IMR-90 (cell line): ENCODE data around the gene SLC6A20. TPM values are rescaled to one million over a fixed set of nuclear protein-coding genes. Genes with fewer than 3 reads are reported as not detected.

Experiments
- ATAC-seq: fragments of 200-7000 bp; cut with Tn5 transposase; 2 replicates; pipeline ENCODE4 v1.9.1; 2020; ENCODE audit warnings: low read depth, mild to moderate bottlenecking, moderate library complexity
- BruUV-seq: library from RNA; stranded (reverse); fragments of 400-500 nt; replicated peaks from 2 replicates; lab custom pipeline; 2021; lab: Mats Ljungman, UMichigan
- CTCF ChIA-PET: fragments of 300-600 bp; formaldehyde crosslinking; extraction: SDS; loops from one replicate; lab custom pipeline; 2021; ENCODE audit warnings: antibody characterized with exemption; lab: Yijun Ruan, JAX
- POLR2A ChIA-PET: fragments of 300-600 bp; sonication (Branson Sonifier 250); formaldehyde crosslinking; loops from one replicate; lab custom pipeline; 2022; ENCODE audit warnings: antibody characterized with exemption; ENCODE audit not compliant: unreplicated experiment; lab: Charles Lee
- DNase-seq: peaks from one replicate; pipeline ENCODE4 v3.0.0; 2013
- H2AFZ ChIP-seq: replicated peaks from 2 replicates; pipeline ENCODE3; 2013; ENCODE audit warnings: low read length, mild to moderate bottlenecking; ENCODE audit not compliant: poor library complexity
- H2AK5ac ChIP-seq: 2 replicates; pipeline ENCODE4 v1.6.1; 2013; ENCODE audit warnings: low read depth, low read length, inconsistent platforms
- H2AK9ac ChIP-seq: replicated peaks from 2 replicates; pipeline ENCODE3; 2013; ENCODE audit warnings: mild to moderate bottlenecking, low read depth, low read length, moderate library complexity; ENCODE audit not compliant: poor library complexity
- H2BK120ac ChIP-seq: 2 replicates; pipeline ENCODE4 v1.6.1; 2013; ENCODE audit warnings: low read depth, low read length, inconsistent platforms
- H2BK15ac ChIP-seq: 3 replicates; pipeline ENCODE4 v1.6.1; 2013; ENCODE audit warnings: low read depth, low read length, inconsistent platforms
- H2BK20ac ChIP-seq: 2 replicates; pipeline ENCODE4 v1.6.1; 2013; ENCODE audit warnings: low read depth, mild to moderate bottlenecking, inconsistent platforms, low read length, moderate library complexity
- H2BK5ac ChIP-seq: 2 replicates; pipeline ENCODE4 v1.6.1; 2013; ENCODE audit warnings: mild to moderate bottlenecking, low read depth, low read length, inconsistent platforms; ENCODE audit not compliant: poor library complexity, severe bottlenecking
- H3K14ac ChIP-seq: replicated peaks from 2 replicates; pipeline ENCODE4 v1.6.1; 2013; ENCODE audit warnings: low read depth, low read length, inconsistent platforms
- H3K18ac ChIP-seq: 2 replicates; pipeline ENCODE4 v1.6.1; 2013; ENCODE audit warnings: low read depth, low read length, control low read depth
- H3K23ac ChIP-seq: 2 replicates; pipeline ENCODE4 v1.6.1; 2013; ENCODE audit warnings: low read depth, low read length, inconsistent platforms
- H3K27ac ChIP-seq: 2 replicates; pipeline ENCODE4 v1.5.1; 2013; ENCODE audit warnings: mild to moderate bottlenecking, control low read depth, low read length; ENCODE audit not compliant: insufficient read depth
- H3K27me3 ChIP-seq: 2 replicates; pipeline ENCODE4 v1.6.1; 2013; ENCODE audit warnings: low read length; ENCODE audit not compliant: control insufficient read depth, insufficient read depth
- H3K36me3 ChIP-seq: 2 replicates; pipeline ENCODE4 v1.6.1; 2013; ENCODE audit warnings: low read length, mixed read lengths; ENCODE audit not compliant: control insufficient read depth, insufficient read depth
- H3K4ac ChIP-seq: 2 replicates; pipeline ENCODE4 v1.6.1; 2013; ENCODE audit warnings: low read depth, low read length, inconsistent platforms
- H3K4me1 ChIP-seq: 2 replicates; pipeline ENCODE4 v1.6.1; 2013; ENCODE audit warnings: low read length, mixed read lengths; ENCODE audit not compliant: control insufficient read depth, insufficient read depth
- H3K4me2 ChIP-seq: 2 replicates; pipeline ENCODE4 v1.6.1; 2013; ENCODE audit warnings: low read depth, mild to moderate bottlenecking, control low read depth, low read length, moderate library complexity
- H3K4me3 ChIP-seq: 2 replicates; pipeline ENCODE4 v1.5.1; 2013; ENCODE audit warnings: low read depth, mild to moderate bottlenecking, control low read depth, low read length, moderate library complexity; ENCODE audit not compliant: insufficient read depth
- H3K56ac ChIP-seq: 2 replicates; pipeline ENCODE4 v1.6.1; 2013; ENCODE audit warnings: low read length, inconsistent platforms; ENCODE audit not compliant: insufficient read depth; ENCODE audit errors: extremely low read depth
- H3K79me1 ChIP-seq, 2 experiments: 2 replicates each; pipeline ENCODE4 v1.6.1; 2013; ENCODE audit warnings: low read length in 2 of 2, inconsistent platforms in 1 of 2, low read depth in 1 of 2
- H3K9ac ChIP-seq: 2 replicates; pipeline ENCODE4 v1.6.1; 2013; ENCODE audit warnings: low read depth, low read length, control low read depth
- H3K9me1 ChIP-seq: 2 replicates; pipeline ENCODE4 v1.6.1; 2013; ENCODE audit warnings: low read length, inconsistent platforms; ENCODE audit not compliant: insufficient read depth
- H3K9me3 ChIP-seq: 2 replicates; pipeline ENCODE4 v1.6.1; 2013; ENCODE audit warnings: low read length; ENCODE audit not compliant: control insufficient read depth, insufficient read depth
- H4K20me1 ChIP-seq: 2 replicates; pipeline ENCODE4 v1.6.1; 2013; ENCODE audit warnings: low read length, inconsistent platforms; ENCODE audit not compliant: insufficient read depth
- H4K5ac ChIP-seq: 2 replicates; pipeline ENCODE4 v1.6.1; 2013; ENCODE audit warnings: mild to moderate bottlenecking, low read depth, low read length, control low read depth
- H4K8ac ChIP-seq, 2 experiments: 2 replicates each; pipeline ENCODE4 v1.6.1; 2013; ENCODE audit warnings: low read depth in 2 of 2, low read length in 2 of 2, control low read depth in 1 of 2, inconsistent platforms in 1 of 2
- H4K91ac ChIP-seq: 2 replicates; pipeline ENCODE4 v1.6.1; 2013; ENCODE audit warnings: low read depth, low read length, inconsistent platforms; ENCODE audit not compliant: insufficient read depth
- BHLHE40 ChIP-seq: fragments of 150-350 bp; IDR thresholded peaks from 2 replicates; pipeline ENCODE4 v1.6.1; 2016; ENCODE audit warnings: mild to moderate bottlenecking, low read depth, low read length
- CEBPB ChIP-seq: IDR thresholded peaks from 2 replicates; pipeline ENCODE4 v1.6.1; 2012; ENCODE audit warnings: low read depth, low read length, improper control_type of control experiment
- CHD1 ChIP-seq: IDR thresholded peaks from 2 replicates; pipeline ENCODE4 v1.6.1; 2012; ENCODE audit warnings: low read depth, low read length, improper control_type of control experiment
- MAFK ChIP-seq: IDR thresholded peaks from 2 replicates; pipeline ENCODE4 v1.6.1; 2012; ENCODE audit warnings: low read depth, low read length, improper control_type of control experiment
- MAZ ChIP-seq: IDR thresholded peaks from 2 replicates; pipeline ENCODE4 v1.6.1; 2012; ENCODE audit warnings: low read depth, mild to moderate bottlenecking, low read length, improper control_type of control experiment, moderate library complexity, borderline replicate concordance
- NFE2L2 ChIP-seq: fragments of 150-350 bp; IDR thresholded peaks from 2 replicates; pipeline ENCODE4 v1.6.1; 2016; ENCODE audit warnings: low read depth, mild to moderate bottlenecking, low read length
- RAD21 ChIP-seq: IDR thresholded peaks from 2 replicates; pipeline ENCODE4 v1.6.1; 2012; ENCODE audit warnings: low read length, improper control_type of control experiment
- RCOR1 ChIP-seq: IDR thresholded peaks from 2 replicates; pipeline ENCODE4 v1.6.1; 2012; ENCODE audit warnings: mild to moderate bottlenecking, low read length, improper control_type of control experiment; ENCODE audit not compliant: insufficient replicate concordance
- SMC3 ChIP-seq: fragments of 150-350 bp; IDR thresholded peaks from 2 replicates; pipeline ENCODE4 v1.6.1; 2016; ENCODE audit warnings: low read depth, mild to moderate bottlenecking, antibody characterized with exemption, low read length, moderate library complexity
- WGBS, 2 experiments: methylation state at CpG; one replicate each; pipeline versions ENCODE4 v1.1.5 to v1.1.7; 2013; ENCODE audit warnings: missing lambda C conversion rate in 2 of 2; ENCODE audit not compliant: insufficient read length in 1 of 2; ENCODE audit errors: extremely low coverage in 2 of 2; 5-methylcytosine and 5-hydroxymethylcytosine counted together
- dilution Hi-C: fragments of 300-500 bp; cut with HindIII; formaldehyde crosslinking; loops from one replicate; pipeline ENCODE4 v1.14.3; 2018; ENCODE audit warnings: low sequenced_read_pairs; ENCODE audit not compliant: unreplicated experiment
- in situ Hi-C: fragments of 300-500 bp; cut with MboI; formaldehyde crosslinking; loops from 3 replicates; pipeline ENCODE4 v1.14.3; 2019; ENCODE audit warnings: low sequenced_read_pairs, inconsistent platforms, mixed read lengths
- intact Hi-C: fragments of 100-400 bp; cut with micrococcal nuclease; formaldehyde crosslinking; loops from 2 replicates; pipeline ENCODE4 v1.10.0; 2022
- polyA plus RNA-seq, 3 experiments: library from polyadenylated mRNA; depleted of rRNA; stranded (reverse); fragments of >200 nt; gene quantifications; 2 replicates each; pipeline ENCODE4 v1.2.3, GENCODE V29; 2012; ENCODE audit warnings: low replicate concordance in 1 of 3
- total RNA-seq: library from RNA; depleted of rRNA; stranded (reverse); fragments of >200 nt; gene quantifications from 2 replicates; pipeline ENCODE4 v1.2.3, GENCODE V29; 2012
- TF ChIP-seq, protein P1 (sequence below): conservative IDR thresholded peaks from 2 replicates; pipeline ENCODE4 v1.5.1; 2012; ENCODE audit warnings: mild to moderate bottlenecking, low read depth, low read length, improper control_type of control experiment
- TF ChIP-seq, protein P2 (sequence below): fragments of 150-350 bp; IDR thresholded peaks from 2 replicates; pipeline ENCODE4 v1.6.1; 2017; ENCODE audit warnings: mild to moderate bottlenecking, antibody characterized with exemption, low read length, low read depth

SLC6A20 gene
- total and polyA plus RNA-seq, 2 of the 4 experiments (the other 2 are of a cell fraction), result not detected

DNA sequence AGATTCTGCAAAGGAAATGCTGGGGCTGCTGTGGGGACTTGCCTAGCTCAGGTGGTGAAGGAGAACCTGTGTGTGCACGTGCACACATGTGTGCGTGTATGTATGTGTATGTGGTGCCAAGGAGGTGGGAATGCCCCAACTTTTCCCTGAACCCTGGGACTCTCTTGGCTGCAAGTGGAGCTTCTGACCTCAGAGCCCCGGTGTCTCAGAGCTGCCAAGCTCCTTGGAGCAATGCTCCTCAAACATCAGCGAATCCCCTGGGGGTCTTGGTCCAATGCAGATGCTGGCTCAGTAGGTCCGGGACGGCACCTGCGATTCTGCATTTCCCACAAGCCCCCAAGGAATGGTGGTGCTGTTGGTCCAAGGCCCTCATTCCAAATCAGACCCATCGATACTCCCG, 5.8 kb upstream of the SLC6A20 start:
- CTCF ChIA-PET, result no interaction called here
- Histone ChIP-seq H2BK5ac (no peak overlapping the region), H2AK5ac (no peak overlapping the region), H3K27me3 (peaks cover 45% of the 10 kb centered on the region), H3K4me2 (no peak overlapping the region), H2BK15ac (no peak overlapping the region), H3K4me1 (no peaks in the 10 kb centered on the region), H4K5ac (no peak overlapping the region), H3K9me1 (no peaks in the 10 kb centered on the region), H2BK120ac (no peak overlapping the region), H3K23ac (no peak overlapping the region), H4K91ac (no peak overlapping the region), H3K4ac (no peak overlapping the region), H2AK9ac (no peak overlapping the region), H3K79me1 (no peaks in the 10 kb centered on the region), H2BK20ac (no peak overlapping the region), H2AFZ (no peak overlapping the region), H4K8ac (no peak overlapping the region), H3K36me3 (no peaks in the 10 kb centered on the region), H3K14ac (no peak overlapping the region), H4K20me1 (no peaks in the 10 kb centered on the region; the same call in 1 of the 2 replicates), H3K9me3 (no peaks in the 10 kb centered on the region), H3K4me3 (no peak overlapping the region), H3K9ac (no peak overlapping the region), H3K18ac (no peak overlapping the region), H3K27ac (no peak overlapping the region), H3K56ac (no peak overlapping the region)
- no TSS peak for BruUV-seq
- 82% methylated on average over 2 of the region's 9 CpGs; no CpG with 5 or more reads in 1 of the 2 experiments for WGBS, 2 experiments
- ATAC-seq (no peak), DNase-seq (no peak)
- POLR2A ChIA-PET, result no interaction called here
- intact Hi-C loops (no loop called here), dilution Hi-C loops (no loop called here), in situ Hi-C loops (no loop called here)
- TF ChIP-seq RAD21 (no peak), SMC3 (no peak), NFE2L2 (no peak), CHD1 (no peak), MAZ (no peak), BHLHE40 (no peak), RCOR1 (no peak), CEBPB (no peak), MAFK (no peak)
- TF ChIP-seq, protein P1, sequence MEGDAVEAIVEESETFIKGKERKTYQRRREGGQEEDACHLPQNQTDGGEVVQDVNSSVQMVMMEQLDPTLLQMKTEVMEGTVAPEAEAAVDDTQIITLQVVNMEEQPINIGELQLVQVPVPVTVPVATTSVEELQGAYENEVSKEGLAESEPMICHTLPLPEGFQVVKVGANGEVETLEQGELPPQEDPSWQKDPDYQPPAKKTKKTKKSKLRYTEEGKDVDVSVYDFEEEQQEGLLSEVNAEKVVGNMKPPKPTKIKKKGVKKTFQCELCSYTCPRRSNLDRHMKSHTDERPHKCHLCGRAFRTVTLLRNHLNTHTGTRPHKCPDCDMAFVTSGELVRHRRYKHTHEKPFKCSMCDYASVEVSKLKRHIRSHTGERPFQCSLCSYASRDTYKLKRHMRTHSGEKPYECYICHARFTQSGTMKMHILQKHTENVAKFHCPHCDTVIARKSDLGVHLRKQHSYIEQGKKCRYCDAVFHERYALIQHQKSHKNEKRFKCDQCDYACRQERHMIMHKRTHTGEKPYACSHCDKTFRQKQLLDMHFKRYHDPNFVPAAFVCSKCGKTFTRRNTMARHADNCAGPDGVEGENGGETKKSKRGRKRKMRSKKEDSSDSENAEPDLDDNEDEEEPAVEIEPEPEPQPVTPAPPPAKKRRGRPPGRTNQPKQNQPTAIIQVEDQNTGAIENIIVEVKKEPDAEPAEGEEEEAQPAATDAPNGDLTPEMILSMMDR, result no peak
- TF ChIP-seq, protein P2, sequence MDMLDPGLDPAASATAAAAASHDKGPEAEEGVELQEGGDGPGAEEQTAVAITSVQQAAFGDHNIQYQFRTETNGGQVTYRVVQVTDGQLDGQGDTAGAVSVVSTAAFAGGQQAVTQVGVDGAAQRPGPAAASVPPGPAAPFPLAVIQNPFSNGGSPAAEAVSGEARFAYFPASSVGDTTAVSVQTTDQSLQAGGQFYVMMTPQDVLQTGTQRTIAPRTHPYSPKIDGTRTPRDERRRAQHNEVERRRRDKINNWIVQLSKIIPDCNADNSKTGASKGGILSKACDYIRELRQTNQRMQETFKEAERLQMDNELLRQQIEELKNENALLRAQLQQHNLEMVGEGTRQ, result no peak
